Trophoblast cell (in vitro differentiated cells and primary cell): Measurements from ENCODE around the gene THOC6.
A peak's percentile ranks its signal among the peaks of the same experiment; 100 is the strongest.
"Not testable (repeated sequence)": the region's sequence is repeated elsewhere in the genome, so short reads cannot be mapped to it uniquely, and the experiment has no call there.

Experiments
- DNase-seq, 2 donors: peaks; one replicate each; pipeline ENCODE4 v3.0.0-alpha.2; 2016
- H2AFZ ChIP-seq: 2 replicates; pipeline ENCODE4 v1.6.1; 2013; ENCODE audit warnings: low read length, moderate library complexity, mild to moderate bottlenecking; ENCODE audit not compliant: insufficient read depth, poor library complexity
- H2AK5ac ChIP-seq: 2 replicates; pipeline ENCODE4 v1.6.1; 2013; ENCODE audit warnings: mild to moderate bottlenecking, low read length
- H2BK120ac ChIP-seq: 2 replicates; pipeline ENCODE4 v1.6.1; 2013; ENCODE audit warnings: low read length, mild to moderate bottlenecking, moderate library complexity; ENCODE audit not compliant: insufficient read depth, poor library complexity
- H2BK12ac ChIP-seq: 2 replicates; pipeline ENCODE4 v1.6.1; 2013; ENCODE audit warnings: mild to moderate bottlenecking, low read length, moderate library complexity
- H2BK5ac ChIP-seq: 2 replicates; pipeline ENCODE4 v1.6.1; 2013; ENCODE audit warnings: low read length, low read depth, moderate library complexity, mild to moderate bottlenecking; ENCODE audit not compliant: poor library complexity
- H3K14ac ChIP-seq: 2 replicates; pipeline ENCODE4 v1.6.1; 2013; ENCODE audit warnings: mild to moderate bottlenecking, low read length
- H3K18ac ChIP-seq: 2 replicates; pipeline ENCODE4 v1.6.1; 2013; ENCODE audit warnings: mild to moderate bottlenecking, low read length
- H3K23ac ChIP-seq: 2 replicates; pipeline ENCODE4 v1.6.1; 2013; ENCODE audit warnings: low read length
- H3K27ac ChIP-seq: 2 replicates; pipeline ENCODE4 v1.5.1; 2013; ENCODE audit warnings: low read depth, mild to moderate bottlenecking, inconsistent platforms, low read length, moderate library complexity
- H3K27me3 ChIP-seq: 2 replicates; pipeline ENCODE4 v1.6.1; 2013; ENCODE audit warnings: inconsistent platforms, mild to moderate bottlenecking, low read length, moderate library complexity; ENCODE audit not compliant: insufficient read depth
- H3K36me3 ChIP-seq, 2 experiments: 1 replicate in 1 of 2; 2 replicates in 1 of 2; pipeline ENCODE4 v1.6.1; 2013; ENCODE audit warnings: low read length in 2 of 2, mild to moderate bottlenecking in 2 of 2, moderate library complexity in 1 of 2; ENCODE audit not compliant: insufficient read depth in 2 of 2, control insufficient read depth in 1 of 2
- H3K4ac ChIP-seq: 2 replicates; pipeline ENCODE4 v1.6.1; 2013; ENCODE audit warnings: low read depth, mild to moderate bottlenecking, low read length, moderate library complexity
- H3K4me1 ChIP-seq, 2 experiments: 1 replicate in 1 of 2; 2 replicates in 1 of 2; pipeline ENCODE4 v1.6.1; 2013; ENCODE audit warnings: low read length in 2 of 2, mild to moderate bottlenecking in 2 of 2, moderate library complexity in 1 of 2; ENCODE audit not compliant: insufficient read depth in 2 of 2, control insufficient read depth in 1 of 2
- H3K4me2 ChIP-seq: 2 replicates; pipeline ENCODE4 v1.6.1; 2013; ENCODE audit warnings: inconsistent platforms, mild to moderate bottlenecking, low read length, moderate library complexity
- H3K4me3 ChIP-seq: 2 replicates; pipeline ENCODE4 v1.5.1; 2013; ENCODE audit warnings: mild to moderate bottlenecking, low read depth, low read length, inconsistent platforms
- H3K79me1 ChIP-seq: one replicate; pipeline ENCODE4 v1.6.1; 2013; ENCODE audit warnings: low read length
- H3K79me2 ChIP-seq: 2 replicates; pipeline ENCODE4 v1.6.1; 2013; ENCODE audit warnings: low read length, mild to moderate bottlenecking; ENCODE audit not compliant: control insufficient read depth, insufficient read depth, poor library complexity
- H3K9ac ChIP-seq: 2 replicates; pipeline ENCODE4 v1.6.1; 2013; ENCODE audit warnings: mild to moderate bottlenecking, low read length
- H3K9me3 ChIP-seq: 2 replicates; pipeline ENCODE4 v1.6.1; 2013; ENCODE audit warnings: low read depth, mild to moderate bottlenecking, control low read depth, inconsistent platforms, low read length; ENCODE audit not compliant: insufficient read depth
- H4K12ac ChIP-seq: 2 replicates; pipeline ENCODE4 v1.6.1; 2013; ENCODE audit warnings: low read depth, mild to moderate bottlenecking, low read length, moderate library complexity
- H4K8ac ChIP-seq: 2 replicates; pipeline ENCODE4 v1.6.1; 2013; ENCODE audit warnings: low read depth, mild to moderate bottlenecking, low read length, moderate library complexity
- H4K91ac ChIP-seq: one replicate; pipeline ENCODE4 v1.6.1; 2013; ENCODE audit warnings: low read depth, mild to moderate bottlenecking, low read length, moderate library complexity
- WGBS: extraction: QIAGEN DNeasy Blood & Tissue Kit; methylation state at CpG from one replicate; pipeline ENCODE4 v1.1.7; 2013; ENCODE audit warnings: missing lambda C conversion rate; ENCODE audit not compliant: insufficient read length, insufficient coverage; ENCODE audit errors: extremely low coverage; 5-methylcytosine and 5-hydroxymethylcytosine counted together

Gene THOC6

GRCh38 chr16:3053330-3053710 lies 29.5 kb downstream of the THOC6 start:
- not testable (repeated sequence) for H2AFZ ChIP-seq, H3K36me3 ChIP-seq, H3K79me2 ChIP-seq, H3K23ac ChIP-seq, H2AK5ac ChIP-seq, H3K9me3 ChIP-seq, H3K27me3 ChIP-seq, H3K9ac ChIP-seq, H3K4me1 ChIP-seq, H3K4me2 ChIP-seq, H4K8ac ChIP-seq, H3K4me3 ChIP-seq, H3K79me1 ChIP-seq, H4K91ac ChIP-seq, H3K4ac ChIP-seq, DNase-seq, H3K14ac ChIP-seq, H2BK5ac ChIP-seq, H3K18ac ChIP-seq, H3K27ac ChIP-seq, H2BK120ac ChIP-seq, H4K12ac ChIP-seq, H2BK12ac ChIP-seq
- WGBS: no CpG with 5 or more reads among the region's 13 CpGs

GRCh38 chr16:3054965-3055733 lies 31.3 kb downstream of the THOC6 start:
- Histone ChIP-seq H4K91ac (no peak overlapping the region), H2AK5ac (no peak overlapping the region), H3K27ac (no peak overlapping the region), H2BK120ac (no peak overlapping the region), H3K27me3 (no peaks in the 10 kb centered on the region), H3K4me3 (no peak overlapping the region), H3K18ac (no peak overlapping the region), H4K12ac (no peak overlapping the region), H3K4me1 (peaks cover 10 to 11% of the 10 kb centered on the region in 2 experiments), H2BK12ac (no peak overlapping the region), H4K8ac (no peak overlapping the region), H3K36me3 (peaks cover 2 to 7% of the 10 kb centered on the region in 2 experiments), H3K79me1 (peaks cover 10% of the 10 kb centered on the region), H3K4me2 (no peak overlapping the region), H3K9ac (no peak overlapping the region), H3K9me3 (no peaks in the 10 kb centered on the region), H2AFZ (no peak overlapping the region), H3K79me2 (peaks cover 5% of the 10 kb centered on the region), H3K23ac (no peak overlapping the region), H3K14ac (no peak overlapping the region), H3K4ac (no peak overlapping the region), H2BK5ac (no peak overlapping the region)
- WGBS: no CpG with 5 or more reads among the region's 17 CpGs
- no peak for DNase-seq

- H3K4ac ChIP-seq, H3K9me3 ChIP-seq, H3K23ac ChIP-seq, H3K79me1 ChIP-seq, H3K27ac ChIP-seq, H3K4me3 ChIP-seq, H2AK5ac ChIP-seq, H3K79me2 ChIP-seq, H2AFZ ChIP-seq, H3K9ac ChIP-seq, H2BK120ac ChIP-seq, H4K8ac ChIP-seq, H2BK12ac ChIP-seq, H2BK5ac ChIP-seq, H3K18ac ChIP-seq, H4K91ac ChIP-seq, H3K14ac ChIP-seq, H3K4me2 ChIP-seq, H3K36me3 ChIP-seq, H4K12ac ChIP-seq, H3K27me3 ChIP-seq, DNase-seq: not testable (repeated sequence)
- peaks cover 10 to 11% of the 10 kb centered on the region in 2 experiments for H3K4me1 ChIP-seq
- WGBS: no CpG with 5 or more reads among the region's 9 CpGs
Observed at GRCh38 chr16:3055734-3056115, 31.9 kb downstream of the THOC6 start.

GRCh38 chr16:3056336-3057180 lies 32.7 kb downstream of the THOC6 start:
- Histone ChIP-seq H3K18ac (no peak overlapping the region), H3K79me2 (peaks cover 5% of the 10 kb centered on the region), H3K23ac (no peak overlapping the region), H4K12ac (no peak overlapping the region), H4K91ac (no peak overlapping the region), H3K36me3 (peaks cover 2 to 7% of the 10 kb centered on the region in 2 experiments), H2BK12ac (no peak overlapping the region), H2AFZ (no peak overlapping the region), H3K14ac (no peak overlapping the region), H2BK5ac (no peak overlapping the region), H3K79me1 (peaks cover 10% of the 10 kb centered on the region), H2BK120ac (no peak overlapping the region), H2AK5ac (no peak overlapping the region), H3K27ac (no peak overlapping the region), H3K4ac (no peak overlapping the region), H4K8ac (no peak overlapping the region), H3K4me2 (no peak overlapping the region), H3K4me3 (no peak overlapping the region), H3K9ac (no peak overlapping the region), H3K4me1 (peaks cover 10 to 11% of the 10 kb centered on the region in 2 experiments), H3K27me3 (no peaks in the 10 kb centered on the region), H3K9me3 (no peaks in the 10 kb centered on the region)
- WGBS: no CpG with 5 or more reads among the region's 19 CpGs
- peak; percentile 74 to 75 for DNase-seq
